HG03342 (cell line): ENCODE measurements around the gene ARHGAP42.

Experiments used
- ATAC-seq: cut with Tn5 transposase; IDR thresholded peaks from one replicate; pipeline ENCODE4 v1.9.1; 2021; ENCODE audit warnings: mild to moderate bottlenecking, moderate library complexity; ENCODE audit not compliant: unreplicated experiment

The ARHGAP42 gene

DNA sequence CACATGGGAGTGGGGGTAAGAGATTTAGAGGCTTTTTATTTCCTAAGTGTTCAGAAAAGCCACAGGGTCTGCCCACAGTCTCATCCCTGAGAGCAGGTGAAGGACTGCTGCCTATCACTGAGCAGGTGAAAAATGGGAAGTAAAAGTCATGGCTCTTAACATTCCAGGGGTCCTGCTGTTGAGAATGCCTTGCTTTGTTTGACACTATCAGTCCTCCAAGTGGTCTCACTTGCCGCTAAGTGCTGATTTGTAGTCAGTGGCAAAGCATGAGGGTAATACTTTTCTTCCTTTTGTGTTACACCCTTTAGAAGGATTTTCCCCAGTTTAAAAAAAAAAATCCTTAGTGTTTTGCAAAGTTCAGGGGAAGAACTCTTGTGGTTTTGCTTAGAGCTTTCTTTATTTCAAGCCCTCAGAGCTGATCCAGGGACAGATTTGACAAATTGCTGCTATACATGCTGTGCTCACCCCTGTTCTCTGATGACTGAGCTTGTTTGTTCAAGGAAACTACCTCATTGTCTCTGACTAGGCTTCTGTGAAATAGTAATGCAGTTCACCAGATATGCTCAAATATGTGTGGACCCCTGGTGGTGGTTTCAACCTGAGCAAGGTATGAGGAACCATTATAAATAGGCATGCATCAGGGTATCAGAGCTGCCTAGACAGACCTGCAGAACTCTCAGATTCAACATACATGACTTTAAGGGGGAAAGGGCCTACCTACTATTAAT, 141.0 kb downstream of the ARHGAP42 start:
- peak; percentile 85 for ATAC-seq

GRCh38 chr11:100830274-100830673, 143.2 kb downstream of the ARHGAP42 start:
- no peak for ATAC-seq

DNA sequence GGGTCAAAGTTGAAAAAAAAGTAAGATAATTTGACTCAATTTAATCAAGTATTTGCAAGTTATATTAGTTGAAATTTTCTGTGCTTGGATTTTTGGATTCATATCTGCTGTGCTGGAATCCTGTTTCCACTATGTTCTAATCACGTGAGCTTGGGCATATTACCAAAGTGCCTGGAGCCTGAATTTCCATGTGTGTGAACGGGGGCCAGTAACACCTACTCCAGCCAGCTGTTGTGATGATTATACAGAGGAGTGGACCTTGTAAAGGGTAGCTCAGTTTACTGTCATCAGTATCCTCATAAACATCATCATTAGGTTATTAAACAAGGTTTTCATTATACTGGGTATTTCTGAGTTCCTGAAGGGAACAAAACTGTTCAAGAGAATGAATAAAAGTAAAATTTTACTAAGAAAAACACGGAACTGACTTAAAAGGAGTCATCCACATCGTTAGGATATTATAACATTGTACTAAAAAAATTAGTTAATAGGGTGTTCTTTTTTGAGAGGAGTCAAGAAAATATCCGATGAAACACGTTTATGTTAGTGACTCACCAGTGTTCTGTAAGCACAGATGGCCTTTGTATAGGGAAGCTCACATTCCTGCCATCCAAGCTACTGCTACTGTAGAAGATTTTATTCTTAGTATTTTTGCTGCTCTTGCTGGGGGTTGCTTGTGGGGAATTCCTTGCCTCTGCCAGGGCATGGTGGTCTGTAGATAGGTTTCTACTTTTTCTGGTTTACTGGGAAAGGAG, 144.1 kb downstream of the ARHGAP42 start:
- ATAC-seq, result no peak

DNA sequence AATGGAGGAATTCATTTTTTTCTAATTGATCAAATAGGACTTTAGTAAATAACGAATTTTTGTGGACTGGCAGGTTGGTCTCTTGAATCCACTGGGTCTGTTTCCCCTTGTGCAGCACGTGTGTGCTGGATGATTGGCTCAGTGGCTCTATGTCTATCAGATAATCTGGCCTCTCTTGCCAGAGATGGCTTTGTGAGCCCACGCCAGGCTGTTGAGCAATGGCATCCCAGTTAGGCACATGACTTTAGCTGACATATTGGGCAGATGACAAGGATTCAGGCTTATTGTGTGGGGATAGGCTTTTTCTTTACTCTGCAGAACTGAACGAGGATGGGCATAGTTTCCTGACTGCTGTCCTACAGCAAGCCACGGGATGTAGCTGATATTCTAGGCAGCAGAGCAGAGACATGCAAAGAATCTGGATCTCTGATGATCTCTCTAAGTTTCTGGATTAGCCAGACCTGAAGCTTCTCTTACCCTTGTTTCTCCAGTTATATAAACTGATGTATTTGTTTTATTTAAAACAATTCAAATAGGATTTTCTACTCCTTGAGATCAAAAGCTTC, 144.9 kb downstream of the ARHGAP42 start:
- no peak for ATAC-seq

DNA sequence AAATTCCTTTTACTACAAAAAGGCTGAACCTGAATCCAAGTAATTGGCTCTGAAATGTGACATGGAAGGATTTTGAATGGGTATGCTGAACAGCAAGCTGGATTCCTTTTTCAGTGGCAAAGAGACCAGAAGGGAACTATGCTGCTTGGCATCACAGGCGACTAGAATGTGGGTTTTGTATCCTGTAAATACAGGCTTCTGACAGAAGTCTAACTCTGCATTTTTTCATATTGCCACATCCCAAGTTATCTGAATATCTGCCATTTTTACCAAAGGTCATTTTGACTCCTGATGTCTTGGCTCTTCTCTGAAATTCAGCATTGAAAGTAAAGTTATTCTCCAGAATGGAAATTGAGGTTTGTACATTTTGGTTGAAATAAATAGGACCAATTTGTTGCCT, 145.7 kb downstream of the ARHGAP42 start:
- no peak for ATAC-seq

DNA sequence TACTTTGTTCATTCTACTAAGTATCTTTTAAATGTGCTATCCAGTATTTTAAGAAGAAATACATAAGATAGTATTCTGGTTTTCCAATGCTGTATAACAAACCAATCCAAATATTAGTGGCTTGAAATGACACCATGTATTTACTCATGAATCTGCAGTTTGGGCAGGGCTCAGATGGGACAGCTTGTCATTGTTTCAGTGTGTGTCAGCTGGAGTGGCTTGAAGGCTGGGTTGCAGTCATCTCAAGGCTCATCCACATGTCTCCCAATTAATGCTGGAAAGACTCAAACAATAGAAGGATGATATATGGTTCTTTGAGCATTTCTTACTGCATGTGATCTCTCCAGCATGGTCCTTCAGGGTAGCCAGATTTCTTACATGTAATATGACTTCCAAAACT, 146.2 kb downstream of the ARHGAP42 start:
- no peak for ATAC-seq

DNA sequence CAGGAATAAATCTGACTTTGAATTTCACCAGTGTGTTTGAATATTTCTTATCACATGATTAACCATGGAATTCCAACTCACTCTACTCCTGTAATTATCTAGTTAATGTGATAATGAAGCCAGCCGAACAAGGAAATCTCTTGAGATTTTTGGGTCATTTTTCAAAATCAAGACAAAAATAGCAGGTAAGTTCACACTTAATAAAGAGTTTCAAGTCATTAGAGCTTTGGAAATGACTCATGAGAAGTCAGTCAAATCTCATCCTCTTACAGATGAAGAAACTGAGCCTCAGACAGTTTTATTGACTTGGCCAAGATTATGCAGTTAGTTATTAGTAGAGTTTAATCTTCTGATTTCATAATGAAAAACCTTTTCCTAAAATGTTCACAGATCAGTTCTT, 148.8 kb downstream of the ARHGAP42 start:
- ATAC-seq, result no peak

GRCh38 chr11:100837311-100837710, 150.2 kb downstream of the ARHGAP42 start:
- ATAC-seq, result no peak

- ATAC-seq, result no peak
Observed at GRCh38 chr11:100841711-100842407, 154.8 kb downstream of the ARHGAP42 start.

GRCh38 chr11:100847696-100848216, 160.7 kb downstream of the ARHGAP42 start:
- ATAC-seq, result no peak

GRCh38 chr11:100849009-100849900, 162.2 kb downstream of the ARHGAP42 start:
- no peak for ATAC-seq

- ATAC-seq, result no peak
Observed at GRCh38 chr11:100849901-100850235, 162.8 kb downstream of the ARHGAP42 start.

DNA sequence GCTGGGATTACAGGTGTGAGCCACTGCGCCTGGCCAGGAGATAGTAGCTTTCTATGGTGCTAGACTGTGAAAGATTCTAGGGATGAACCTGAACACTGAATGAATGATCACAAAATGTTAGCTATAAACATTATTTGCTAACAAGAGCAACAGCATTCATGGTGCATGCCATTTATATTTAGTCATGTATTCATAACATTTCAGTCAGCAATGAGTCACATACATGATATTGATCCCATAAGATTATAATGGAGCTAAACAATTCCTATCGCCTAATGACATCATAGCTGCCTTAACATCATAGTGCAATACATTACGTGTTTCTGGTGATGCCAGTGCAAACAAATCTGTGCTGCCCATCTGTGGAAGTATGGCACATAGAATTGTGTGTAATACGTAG, 164.1 kb downstream of the ARHGAP42 start:
- ATAC-seq, result no peak

DNA sequence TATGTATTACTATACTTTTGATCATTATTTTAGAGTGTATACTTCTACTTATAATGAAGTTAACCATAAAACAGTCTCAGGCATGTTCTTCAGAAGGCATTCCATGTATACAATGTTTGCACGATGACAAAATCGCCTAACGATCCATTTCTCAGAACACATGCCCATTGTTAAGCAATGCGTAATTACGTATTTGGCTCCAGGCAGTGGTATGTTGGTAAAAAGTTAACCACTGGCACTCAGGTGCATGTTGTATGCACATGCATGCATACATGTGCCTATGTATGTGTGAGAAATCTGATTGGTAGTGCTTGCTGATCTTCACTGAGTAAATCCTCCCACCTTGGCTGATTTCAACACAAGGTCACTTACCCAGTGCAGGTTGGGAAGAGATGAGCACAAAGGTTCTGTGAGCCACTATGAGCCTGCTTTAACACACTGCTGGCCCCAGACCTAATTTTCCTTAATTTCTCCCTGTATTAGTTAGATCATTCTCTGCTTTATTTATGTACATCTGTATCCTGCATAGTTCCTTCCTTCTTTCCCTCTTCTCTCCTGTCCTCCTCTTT, 164.6 kb downstream of the ARHGAP42 start:
- ATAC-seq, result no peak

DNA sequence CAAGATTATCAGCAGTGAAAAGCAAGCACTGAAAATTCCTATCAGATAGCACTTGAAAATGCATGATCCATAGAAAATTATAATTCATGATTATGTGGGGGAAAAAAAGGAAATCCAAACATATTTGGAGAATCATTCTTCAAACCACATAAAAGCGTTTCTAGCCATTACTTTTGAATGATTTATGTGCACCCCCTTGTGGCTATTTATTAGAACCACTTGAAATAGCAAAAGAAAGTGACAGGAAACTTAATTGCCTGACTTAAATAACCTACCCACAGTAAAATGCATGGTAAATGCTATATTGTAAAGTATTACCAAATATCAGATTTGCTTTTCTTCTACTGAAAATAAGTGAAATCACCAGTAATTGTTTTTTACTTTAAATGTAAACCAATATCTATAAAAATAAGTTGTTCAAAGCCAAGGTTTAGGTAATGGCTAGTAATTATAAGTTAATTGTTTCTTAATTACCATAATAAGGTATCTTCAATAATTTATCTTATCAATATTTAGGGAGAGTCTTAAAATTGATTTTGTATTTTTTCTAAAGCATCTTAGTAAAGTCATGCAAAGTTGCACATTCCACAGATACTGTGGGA, 168.5 kb downstream of the ARHGAP42 start:
- ATAC-seq, result no peak

DNA sequence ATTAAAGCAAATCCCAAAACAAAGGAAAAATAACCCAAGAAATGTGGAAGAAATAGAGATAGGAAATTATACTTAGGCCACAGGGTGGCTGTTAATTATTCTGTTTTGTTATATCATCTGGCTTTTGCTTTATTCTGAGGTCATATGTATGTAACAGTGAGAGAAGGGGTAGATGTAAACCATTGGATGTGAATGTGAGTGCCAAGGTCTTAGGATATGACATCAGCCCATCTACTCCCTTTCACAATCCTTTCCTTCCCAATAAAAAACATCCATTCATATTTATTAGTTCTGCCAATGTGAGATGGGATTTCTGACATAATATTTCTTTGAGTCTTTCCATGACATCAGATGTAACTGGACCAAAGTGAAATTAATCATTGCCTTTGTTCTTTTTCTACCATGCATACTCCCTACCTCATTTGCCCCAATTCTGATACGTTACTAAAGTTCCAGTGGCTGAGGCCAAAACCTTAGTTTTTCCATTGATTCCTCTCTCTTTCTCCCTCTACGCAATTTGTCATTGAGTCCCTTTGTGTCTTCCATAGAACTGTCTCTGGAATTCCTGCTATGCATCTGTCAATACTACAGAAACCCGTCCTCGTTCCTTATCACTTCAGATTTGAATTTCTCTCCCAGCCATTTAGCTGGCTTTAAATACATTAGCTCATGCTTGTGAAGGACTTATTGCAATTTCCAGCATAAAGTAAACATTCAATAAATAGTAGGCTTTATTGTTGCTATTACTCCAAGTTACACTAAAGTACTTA, 170.3 kb downstream of the ARHGAP42 start:
- no peak for ATAC-seq

DNA sequence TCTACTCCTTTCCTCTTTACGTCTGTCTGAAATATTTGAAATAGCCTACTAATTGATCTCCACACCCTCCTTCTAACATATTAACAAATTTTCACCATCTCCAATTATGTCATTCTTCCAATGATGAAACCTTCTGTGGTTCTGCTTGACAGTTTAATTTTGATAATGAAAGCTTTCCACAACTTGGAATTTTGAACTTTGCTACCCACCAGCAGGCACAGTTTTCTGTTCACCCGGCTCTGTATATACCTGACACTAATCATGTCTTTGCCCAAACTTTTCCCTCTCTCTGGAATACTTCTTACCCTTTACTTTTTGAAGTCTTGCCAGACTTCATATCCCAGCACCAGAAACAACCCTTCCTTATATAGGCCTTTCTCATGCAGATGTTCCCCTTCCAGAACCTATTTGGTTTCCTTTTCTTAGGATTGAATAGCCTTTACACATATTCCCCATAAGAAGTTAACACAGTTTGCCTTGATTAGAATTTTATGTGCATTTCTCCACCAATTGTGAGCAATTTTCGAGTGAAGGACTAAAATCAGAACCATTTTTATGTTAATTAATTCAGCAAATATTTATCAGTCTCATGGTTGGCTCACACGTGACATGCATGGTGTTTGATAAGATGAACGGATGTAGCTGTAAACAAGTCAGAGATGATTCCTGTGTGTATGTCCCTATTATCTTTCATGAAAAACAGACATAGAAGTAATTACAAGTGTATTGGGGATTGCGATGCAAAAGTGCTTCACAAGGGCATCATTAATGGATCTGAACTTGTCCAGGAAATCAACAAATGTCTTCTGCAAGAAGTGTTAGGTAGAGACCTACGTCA, 173.4 kb downstream of the ARHGAP42 start:
- no peak for ATAC-seq

- no peak for ATAC-seq
Observed at GRCh38 chr11:100861212-100861611, 174.1 kb downstream of the ARHGAP42 start.
